ENCODE measurements around the gene REEP5. TPM values are rescaled to one million over a fixed set of nuclear protein-coding genes. Genes with fewer than 3 reads are reported as not detected.

Gene REEP5
- total RNA-seq, 1 experiment from 2014 or later = 46.2 TPM

DNA sequence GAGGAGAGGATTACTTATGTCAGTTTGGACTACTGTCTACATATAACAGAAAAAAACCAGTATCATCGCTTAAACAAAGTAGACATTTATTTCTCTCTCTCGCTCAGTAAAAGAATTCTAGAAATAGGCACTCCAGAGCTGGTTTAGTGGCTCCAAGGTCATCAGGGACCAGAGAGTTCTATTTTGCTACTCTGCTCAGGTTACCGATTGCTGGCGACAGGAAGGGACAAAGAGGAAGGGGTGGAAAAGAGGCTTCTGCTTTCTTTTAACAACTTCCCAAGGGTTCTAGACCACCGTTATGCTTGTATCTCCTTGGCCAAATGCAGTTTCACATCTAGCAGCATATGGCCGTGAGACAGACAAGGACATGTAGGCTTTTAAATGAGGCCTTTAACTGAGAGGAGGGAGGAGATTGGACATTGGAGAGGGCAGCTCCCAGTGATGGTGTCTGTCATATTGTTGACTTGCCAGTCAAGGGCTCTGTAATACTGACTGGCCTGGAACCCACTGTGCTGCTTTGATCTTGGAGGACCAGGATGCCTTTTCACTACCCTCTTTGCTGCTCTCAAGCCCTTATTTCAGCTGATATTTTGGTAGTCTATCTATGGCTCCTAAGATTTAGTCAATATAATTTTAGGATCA lies 39.0 kb upstream of the REEP5 start:
- Histone ChIP-seq H2AK5ac (ENCODE audit: insufficient read length, low read length) (no peak overlapping the region), H3K79me2 (ENCODE audit: insufficient read depth, low read length) (no peaks in the 10 kb centered on the region), H4K20me1 (ENCODE audit: control insufficient read depth, insufficient read depth, insufficient read length) (no peaks in the 10 kb centered on the region), H3K14ac (ENCODE audit: insufficient read depth, low read length) (no peak overlapping the region), H4K91ac (ENCODE audit: insufficient read length, low read depth, low read length) (no peak overlapping the region), H3K9me3 (ENCODE audit: control insufficient read depth, low read depth, low read length) (no peaks in the 10 kb centered on the region), H2BK120ac (ENCODE audit: low read depth, low read length, poor library complexity, severe bottlenecking) (no peak overlapping the region), H3K27ac (ENCODE audit: insufficient read length, low read depth, low read length) (no peak overlapping the region), H3K4me2 (ENCODE audit: insufficient read depth, insufficient read length, low read length) (no peak overlapping the region), H3K4ac (ENCODE audit: low read depth, low read length) (no peak overlapping the region), H3T11ph (ENCODE audit: low read length) (no peak overlapping the region), H2BK12ac (ENCODE audit: insufficient read length, low read depth, low read length) (no peak overlapping the region), H2AFZ (ENCODE audit: low read length) (no peak overlapping the region), H3K23me2 (ENCODE audit: insufficient read length, low read depth, low read length, poor library complexity, severe bottlenecking) (no peaks in the 10 kb centered on the region), H4K5ac (ENCODE audit: insufficient read length, low read depth, low read length) (no peak overlapping the region), H3K18ac (ENCODE audit: insufficient read length, low read depth, low read length) (no peak overlapping the region), H2BK15ac (ENCODE audit: low read depth, low read length) (no peak overlapping the region), H3K56ac (ENCODE audit: insufficient read length, low read depth, low read length) (no peak overlapping the region), H3K4me1 (ENCODE audit: insufficient read depth, low read length) (no peaks in the 10 kb centered on the region), H2BK5ac (ENCODE audit: insufficient read length, low read length) (no peak overlapping the region), H3K9ac (ENCODE audit: extremely low read depth, insufficient read length, low read length) (no peak overlapping the region), H4K8ac (replicated peaks; ENCODE audit: insufficient read length, low read depth, low read length) (no peak overlapping the region), H3K79me1 (ENCODE audit: insufficient read depth, low read depth, low read length, poor library complexity, severe bottlenecking) (no peaks in the 10 kb centered on the region), H3K23ac (ENCODE audit: insufficient read length, low read depth, low read length) (no peak overlapping the region), H3K27me3 (ENCODE audit: insufficient read depth, low read length) (no peaks in the 10 kb centered on the region), H2BK20ac (ENCODE audit: low read depth, low read length, poor library complexity, severe bottlenecking) (no peak overlapping the region)
- peaks cover 17 to 25% of the 10 kb centered on the region in 2 experiments for H3K4me1 Mint-ChIP-seq
- H3K27ac Mint-ChIP-seq = peak overlapping the region in 1 of 3 experiments; percentile 44; a peak in 1 of 7 replicates
- no CpG with 5 or more reads among the region's 6 CpGs for WGBS (ENCODE audit: extremely low coverage, insufficient read length, low lambda C conversion rate)
- H3K9me3 Mint-ChIP-seq = no peaks in the 10 kb centered on the region
- no peak overlapping the region for H3K4me3 Mint-ChIP-seq
- no peak for TF ChIP-seq CTCF (conservative IDR thresholded peaks at IDR 0.05)
- no peaks in the 10 kb centered on the region for H3K36me3 Mint-ChIP-seq (ENCODE audit: insufficient read depth in 1 of 3, low read depth in 3 of 3)
- H3K27me3 Mint-ChIP-seq (ENCODE audit: low read depth) = no peaks in the 10 kb centered on the region
- DNase-seq = no peak
